H1 (cell line): ENCODE results near the gene JAG1. TPM values are rescaled to one million over a fixed set of nuclear protein-coding genes. Genes with fewer than 3 reads are reported as not detected.

Source experiments
- CTCF ChIA-PET: fragments of 300-600 bp; sonication (Branson Sonifier 250); formaldehyde crosslinking; loops from one replicate; lab custom pipeline; 2021; ENCODE audit not compliant: partially characterized antibody; lab: Charles Lee
- POLR2A ChIA-PET: fragments of 300-600 bp; sonication (Branson Sonifier 250); formaldehyde crosslinking; loops from one replicate; lab custom pipeline; 2021; ENCODE audit warnings: inconsistent platforms; ENCODE audit not compliant: partially characterized antibody; lab: Charles Lee
- DNase-seq, 2 experiments: peaks; one replicate each; pipeline versions ENCODE4 v3.0.0 to v3.0.0-alpha.2; 2010 to 2022; ENCODE audit warnings: low spot score in 2 of 2, low read depth in 1 of 2, mixed read lengths in 1 of 2
- FAIRE-seq: peaks from 2 replicates; lab custom pipeline; 2011; peaks lifted over from hg19 to GRCh38; lab: Jason Lieb, UNC
- H2AFZ ChIP-seq: 2 replicates; pipeline ENCODE4 v1.8.1; 2012; ENCODE audit warnings: low read length, inconsistent platforms
- H2AK5ac ChIP-seq: 2 replicates; pipeline ENCODE4 v1.6.1; 2013; ENCODE audit warnings: low read depth, low read length
- H2BK120ac ChIP-seq: replicated peaks from 2 replicates; pipeline ENCODE3; 2013; ENCODE audit warnings: low read depth, low read length, inconsistent platforms
- H2BK12ac ChIP-seq: 2 replicates; pipeline ENCODE4 v1.6.1; 2013; ENCODE audit warnings: low read depth, low read length
- H2BK15ac ChIP-seq: 2 replicates; pipeline ENCODE4 v1.6.1; 2013; ENCODE audit warnings: low read length
- H2BK20ac ChIP-seq: 2 replicates; pipeline ENCODE4 v1.6.1; 2013; ENCODE audit warnings: low read length
- H2BK5ac ChIP-seq: 2 replicates; pipeline ENCODE4 v1.6.1; 2013; ENCODE audit warnings: low read depth, low read length
- H3K14ac ChIP-seq: 2 replicates; pipeline ENCODE4 v1.6.1; 2013; ENCODE audit warnings: inconsistent platforms; ENCODE audit not compliant: insufficient read length
- H3K18ac ChIP-seq: 2 replicates; pipeline ENCODE4 v1.6.1; 2013; ENCODE audit warnings: low read length; ENCODE audit errors: extremely low read depth
- H3K23ac ChIP-seq: 2 replicates; pipeline ENCODE4 v1.6.1; 2013; ENCODE audit warnings: inconsistent platforms; ENCODE audit not compliant: insufficient read length
- H3K23me2 ChIP-seq: 2 replicates; pipeline ENCODE4 v1.6.1; 2013; ENCODE audit warnings: low read depth, low read length
- H3K27ac ChIP-seq: 2 replicates; pipeline ENCODE4 v1.6.1; 2011; ENCODE audit warnings: low read depth, low read length, inconsistent platforms
- H3K27me3 ChIP-seq, 4 experiments: replicated peaks in 1 of 4; 1 replicate in 1 of 4; 2 replicates in 3 of 4; pipeline versions ENCODE4 v1.6.1 to v1.8.1; 2011 to 2013; ENCODE audit warnings: low read length in 3 of 4, mild to moderate bottlenecking in 3 of 4, inconsistent platforms in 2 of 4, mixed read lengths in 2 of 4, moderate library complexity in 1 of 4; ENCODE audit not compliant: control insufficient read depth in 3 of 4, insufficient read depth in 3 of 4; ENCODE audit errors: extremely low read depth in 1 of 4
- H3K36me3 ChIP-seq, 4 experiments: 2 replicates each; pipeline versions ENCODE4 v1.6.1 to v1.8.1; 2011 to 2013; ENCODE audit warnings: mild to moderate bottlenecking in 4 of 4, low read length in 3 of 4, moderate library complexity in 2 of 4, control low read depth in 1 of 4, inconsistent platforms in 1 of 4; ENCODE audit not compliant: insufficient read depth in 4 of 4, control insufficient read depth in 2 of 4
- H3K4ac ChIP-seq: replicated peaks from 2 replicates; pipeline ENCODE3; 2013; ENCODE audit warnings: low read length, low read depth, mixed read lengths, inconsistent platforms; ENCODE audit not compliant: insufficient read length
- H3K4me1 ChIP-seq, 4 experiments: replicated peaks in 1 of 4; 1 replicate in 1 of 4; 2 replicates in 3 of 4; pipeline versions ENCODE4 v1.6.1 to v1.8.1; 2011 to 2013; ENCODE audit warnings: low read length in 3 of 4, inconsistent platforms in 2 of 4, mixed read lengths in 1 of 4; ENCODE audit not compliant: insufficient read depth in 4 of 4, control insufficient read depth in 3 of 4
- H3K4me2 ChIP-seq, 2 experiments: 2 replicates each; pipeline versions ENCODE4 v1.6.1 to v1.8.1; 2011 to 2013; ENCODE audit warnings: low read depth in 2 of 2, low read length in 2 of 2, control low read depth in 1 of 2, inconsistent platforms in 1 of 2, mild to moderate bottlenecking in 1 of 2; ENCODE audit not compliant: insufficient read depth in 1 of 2
- H3K4me3 ChIP-seq, 4 experiments: fragments of 200-600, 300-600 bp in 1 of 4; sonication (generic), shearing (Covaris generic), sonication (Bioruptor Twin) in 1 of 4; 2 replicates each; pipeline versions ENCODE4 v1.5.1 to v1.8.1; 2011 to 2016; ENCODE audit warnings: low read length in 4 of 4, low read depth in 3 of 4, control low read depth in 2 of 4, inconsistent platforms in 2 of 4, mild to moderate bottlenecking in 2 of 4, mixed read lengths in 1 of 4, moderate library complexity in 1 of 4; ENCODE audit not compliant: insufficient read depth in 2 of 4; ENCODE audit errors: extremely low read depth in 1 of 4
- H3K56ac ChIP-seq: replicated peaks from 2 replicates; pipeline ENCODE3; 2013; ENCODE audit warnings: low read depth, mild to moderate bottlenecking, mixed read lengths, low read length, inconsistent platforms; ENCODE audit not compliant: insufficient read length
- H3K79me1 ChIP-seq: 2 replicates; pipeline ENCODE4 v1.6.1; 2013; ENCODE audit warnings: low read depth, low read length, control low read depth
- H3K79me2 ChIP-seq, 2 experiments: 2 replicates each; pipeline versions ENCODE4 v1.6.1 to v1.8.1; 2012 to 2013; ENCODE audit warnings: low read length in 2 of 2, mild to moderate bottlenecking in 2 of 2, inconsistent platforms in 1 of 2; ENCODE audit not compliant: insufficient read depth in 2 of 2, control insufficient read depth in 1 of 2
- H3K9ac ChIP-seq, 4 experiments: replicated peaks in 1 of 4; 1 replicate in 1 of 4; 2 replicates in 3 of 4; pipeline versions ENCODE4 v1.6.1 to v1.8.1; 2011 to 2013; ENCODE audit warnings: low read depth in 3 of 4, low read length in 3 of 4, control low read depth in 2 of 4, mild to moderate bottlenecking in 2 of 4, moderate library complexity in 2 of 4, inconsistent platforms in 1 of 4; ENCODE audit errors: extremely low read depth in 1 of 4
- H3K9me3 ChIP-seq, 2 experiments: 2 replicates each; pipeline versions ENCODE4 v1.6.1 to v1.8.1; 2012 to 2013; ENCODE audit warnings: mild to moderate bottlenecking in 2 of 2, moderate library complexity in 2 of 2, control low read depth in 1 of 2, inconsistent platforms in 1 of 2, low read depth in 1 of 2, low read length in 1 of 2, mixed read lengths in 1 of 2; ENCODE audit not compliant: insufficient read depth in 2 of 2
- H4K20me1 ChIP-seq, 2 experiments: replicated peaks in 1 of 2; 2 replicates each; pipeline versions ENCODE3 to v1.8.1; 2011 to 2013; ENCODE audit warnings: inconsistent platforms in 2 of 2, low read length in 2 of 2, mild to moderate bottlenecking in 1 of 2; ENCODE audit not compliant: insufficient read depth in 2 of 2, control insufficient read depth in 1 of 2
- H4K5ac ChIP-seq: 2 replicates; pipeline ENCODE4 v1.6.1; 2013; ENCODE audit warnings: low read length, low read depth, mixed read lengths, inconsistent platforms; ENCODE audit not compliant: insufficient read length
- H4K8ac ChIP-seq: 2 replicates; pipeline ENCODE4 v1.8.0; 2013; ENCODE audit warnings: mild to moderate bottlenecking, moderate library complexity, low read length, inconsistent platforms; ENCODE audit not compliant: insufficient read depth; ENCODE audit errors: extremely low read depth
- H4K91ac ChIP-seq: replicated peaks from 2 replicates; pipeline ENCODE3; 2013; ENCODE audit warnings: low read length, mixed read lengths, inconsistent platforms; ENCODE audit not compliant: insufficient read length
- BRCA1 ChIP-seq: IDR thresholded peaks from 2 replicates; pipeline ENCODE4 v1.6.1; 2012; ENCODE audit warnings: low read depth, low read length, improper control_type of control experiment
- CHD2 ChIP-seq: IDR thresholded peaks from 2 replicates; pipeline ENCODE4 v1.6.1; 2012; ENCODE audit warnings: low read length, improper control_type of control experiment
- HDAC6 ChIP-seq: IDR thresholded peaks from one replicate; pipeline ENCODE4 v1.7.1; 2012; ENCODE audit warnings: low read depth, mild to moderate bottlenecking, inconsistent platforms, low read length, moderate library complexity
- MAFK ChIP-seq: IDR thresholded peaks from 2 replicates; pipeline ENCODE4 v1.6.1; 2012; ENCODE audit warnings: low read depth, mild to moderate bottlenecking, improper control_type of control experiment, low read length
- NANOG ChIP-seq: IDR thresholded peaks from 2 replicates; pipeline ENCODE4 v1.6.1; 2011; ENCODE audit warnings: low read length, low read depth, mild to moderate bottlenecking, inconsistent platforms; ENCODE audit not compliant: insufficient read depth, poor library complexity, severe bottlenecking
- POLR2A ChIP-seq, 2 experiments: IDR thresholded peaks; 1 replicate in 1 of 2; 2 replicates in 1 of 2; pipeline ENCODE4 v1.6.1; 2011; ENCODE audit warnings: low read depth in 2 of 2, low read length in 2 of 2, mild to moderate bottlenecking in 2 of 2; ENCODE audit errors: control extremely low read depth in 1 of 2
- POU5F1 ChIP-seq: IDR thresholded peaks from 2 replicates; pipeline ENCODE4 v1.6.1; 2011; ENCODE audit warnings: low read depth, mild to moderate bottlenecking, low read length, moderate library complexity
- WGBS, 2 experiments: shearing (Covaris generic) in 1 of 2; methylation state at CpG; one replicate each; pipeline versions ENCODE4 v1.1.6 to v1.1.7; 2013 to 2015; ENCODE audit warnings: low lambda C conversion rate in 2 of 2, mixed read lengths in 2 of 2, inconsistent platforms in 1 of 2, low coverage in 1 of 2, missing lambda C conversion rate in 1 of 2; ENCODE audit not compliant: insufficient replicate concordance in 2 of 2, insufficient coverage in 1 of 2, insufficient read length in 1 of 2; ENCODE audit errors: extremely low coverage in 1 of 2, missing lambda C conversion rate in 1 of 2; 5-methylcytosine and 5-hydroxymethylcytosine counted together
- polyA plus RNA-seq, 7 experiments: library from polyadenylated mRNA; depleted of rRNA in 3 of 7; stranded (reverse) in 5 of 7; unstranded in 2 of 7; fragments of >200 nt in 5 of 7; fragments of 200-250 nt in 2 of 7; gene quantifications; 1 replicate in 5 of 7; 2 replicates in 1 of 7; 4 replicates in 1 of 7; pipeline versions ENCODE4 v1.2.1 to v1.2.3, GENCODE V29; 2011 to 2013; ENCODE audit warnings: missing spikeins in 2 of 7, mixed read lengths in 2 of 7
- total RNA-seq: library from RNA; stranded (reverse); fragmentation: NEBNext Ultra II Directional; extraction: Animal tissue kit (Norgen Biotek cat#: 25700); gene quantifications from 2 replicates; pipeline ENCODE4 v1.2.1, GENCODE V29; 2021
- TF ChIP-seq, protein P1 (sequence below): IDR thresholded peaks from 2 replicates; pipeline ENCODE4 v1.6.1; 2011; ENCODE audit warnings: low read depth, mild to moderate bottlenecking, low read length; ENCODE audit not compliant: insufficient read depth
- TF ChIP-seq, protein P2 (sequence below): IDR thresholded peaks from 2 replicates; pipeline ENCODE4 v1.6.1; 2011; ENCODE audit warnings: low read length, improper control_type of control experiment

Gene JAG1
- total and polyA plus RNA-seq, 2 of the 8 experiments (the other 6 are each of a cell fraction or from before 2014, with no cell fraction given) = 13.5 to 27.3 TPM

DNA sequence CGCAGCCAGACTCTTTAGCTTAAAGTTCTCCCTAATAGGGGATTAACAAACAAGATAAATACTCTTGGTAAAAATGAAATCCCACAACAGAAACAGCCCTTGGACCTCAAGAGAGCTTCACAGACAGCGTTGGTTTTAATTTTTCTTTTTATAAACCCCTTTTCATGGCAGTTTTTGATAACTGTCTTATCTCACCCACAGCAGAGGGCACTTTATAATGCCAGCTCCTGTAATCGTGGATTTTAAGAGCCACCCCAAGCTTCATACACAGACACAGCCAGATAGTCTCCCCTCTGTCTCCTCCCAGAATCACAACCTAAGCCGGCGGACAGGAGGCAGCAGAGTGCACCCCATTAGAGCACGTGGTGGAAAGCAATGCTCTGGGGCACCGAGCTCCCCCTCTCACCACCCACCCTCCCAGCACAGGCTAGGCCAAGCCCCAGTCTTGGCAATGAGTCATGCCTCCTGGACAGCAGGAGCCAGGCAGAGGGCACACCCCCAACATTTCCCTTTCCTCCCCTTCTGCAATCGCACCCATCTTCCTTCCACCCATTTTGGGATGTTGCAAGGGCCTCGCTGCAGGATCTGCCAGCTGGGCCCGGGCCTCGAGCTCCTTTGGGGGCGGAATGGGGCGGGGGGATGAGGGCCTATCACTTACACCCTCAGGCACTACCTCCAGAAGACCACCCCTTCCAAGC, 2.4 kb downstream of the JAG1 start:
- peak in 1 of 2 experiments; percentile 69 for DNase-seq
- no peak overlapping the region for H2BK20ac ChIP-seq
- no peak overlapping the region for H2BK15ac ChIP-seq
- H3K18ac ChIP-seq = peak overlapping the region; percentile 78; the same call in 1 of the 2 replicates
- peaks cover 4 to 63% of the 10 kb centered on the region in 2 experiments for H3K79me2 ChIP-seq
- no peak overlapping the region for H3K23ac ChIP-seq
- no peak overlapping the region for H4K5ac ChIP-seq
- no peak overlapping the region for H3K56ac ChIP-seq
- peak overlapping the region; percentile 48 to 86 (median 79); a peak in 7 of 8 replicates for H3K4me3 ChIP-seq
- no peak overlapping the region for H4K91ac ChIP-seq
- H2BK12ac ChIP-seq = peak overlapping the region; percentile 50; the same call in 1 of the 2 replicates
- no peak overlapping the region for H2AK5ac ChIP-seq
- peak overlapping the region in 1 of 4 experiments; percentile 16; a peak in 1 of 7 replicates for H3K9ac ChIP-seq
- no peak for FAIRE-seq
- H4K20me1 ChIP-seq = peaks cover 0 to 9% of the 10 kb centered on the region in 2 experiments
- H2AFZ ChIP-seq = no peak overlapping the region
- no peak overlapping the region for H4K8ac ChIP-seq
- H3K4me1 ChIP-seq = peaks cover 0 to 24% (median 17%) of the 10 kb centered on the region in 4 experiments; a peak in 6 of 7 replicates
- 13% methylated on average over 12 of the region's 13 CpGs; no CpG with 5 or more reads in 1 of the 2 experiments for WGBS, 2 experiments
- peaks cover 4% of the 10 kb centered on the region for H3K79me1 ChIP-seq
- no peak overlapping the region for H2BK120ac ChIP-seq
- peaks cover 19% of the 10 kb centered on the region for H3K23me2 ChIP-seq
- H3K27me3 ChIP-seq = no peaks in the 10 kb centered on the region; a peak in 1 of 7 replicates
- H3K36me3 ChIP-seq = peaks cover 0 to 24% (median 4%) of the 10 kb centered on the region in 4 experiments; a peak in 3 of 8 replicates
- H3K4me2 ChIP-seq = peak overlapping the region; percentile 64 to 82
- ChIA-PET POLR2A (interaction anchor here (0.6 to 2.6 kb wide), 12 partner anchors 8 to 237 kb away, joined by 3 to 8 read pairs (median 3); partner anchors contain the start of genes MKKS and SLX4IP), CTCF (interaction anchor here (0.7 to 3.3 kb wide), 24 partner anchors 9 to 881 kb away, joined by 3 to 19 read pairs (median 4); no protein-coding TSS in a partner anchor)
- H3K4ac ChIP-seq = no peak overlapping the region
- no peak overlapping the region for H2BK5ac ChIP-seq
- H3K14ac ChIP-seq = no peak overlapping the region
- no peak overlapping the region for H3K27ac ChIP-seq
- H3K9me3 ChIP-seq = no peaks in the 10 kb centered on the region; a peak in 1 of 4 replicates
- TF ChIP-seq POLR2A (IDR thresholded peaks at IDR 0.05; ENCODE audit: control extremely low read depth in 1 of 2, low read depth in 2 of 2, low read length in 2 of 2) (no peak), CHD2 (no peak), POU5F1 (no peak), NANOG (no peak), HDAC6 (no peak), BRCA1 (no peak), MAFK (no peak)
- TF ChIP-seq, protein P1, sequence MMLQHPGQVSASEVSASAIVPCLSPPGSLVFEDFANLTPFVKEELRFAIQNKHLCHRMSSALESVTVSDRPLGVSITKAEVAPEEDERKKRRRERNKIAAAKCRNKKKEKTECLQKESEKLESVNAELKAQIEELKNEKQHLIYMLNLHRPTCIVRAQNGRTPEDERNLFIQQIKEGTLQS = peak; percentile 68
- TF ChIP-seq, protein P2, sequence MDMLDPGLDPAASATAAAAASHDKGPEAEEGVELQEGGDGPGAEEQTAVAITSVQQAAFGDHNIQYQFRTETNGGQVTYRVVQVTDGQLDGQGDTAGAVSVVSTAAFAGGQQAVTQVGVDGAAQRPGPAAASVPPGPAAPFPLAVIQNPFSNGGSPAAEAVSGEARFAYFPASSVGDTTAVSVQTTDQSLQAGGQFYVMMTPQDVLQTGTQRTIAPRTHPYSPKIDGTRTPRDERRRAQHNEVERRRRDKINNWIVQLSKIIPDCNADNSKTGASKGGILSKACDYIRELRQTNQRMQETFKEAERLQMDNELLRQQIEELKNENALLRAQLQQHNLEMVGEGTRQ = peak; percentile 75
